IMR-90 (cell line): ENCODE results near the gene MED12L.

Source experiments
- CHD1 ChIP-seq: IDR thresholded peaks from 2 replicates; pipeline ENCODE4 v1.6.1; 2012; ENCODE audit warnings: low read depth, low read length, improper control_type of control experiment
- FOS ChIP-seq: fragments of 150-350 bp; IDR thresholded peaks from 2 replicates; pipeline ENCODE4 v1.6.1; 2016; ENCODE audit warnings: low read depth, low read length
- MAFK ChIP-seq: IDR thresholded peaks from 2 replicates; pipeline ENCODE4 v1.6.1; 2012; ENCODE audit warnings: low read depth, low read length, improper control_type of control experiment
- POLR2A ChIP-seq: IDR thresholded peaks from 2 replicates; pipeline ENCODE4 v1.6.1; 2012; ENCODE audit warnings: mild to moderate bottlenecking, low read depth, low read length
- RAD21 ChIP-seq: IDR thresholded peaks from 2 replicates; pipeline ENCODE4 v1.6.1; 2012; ENCODE audit warnings: low read length, improper control_type of control experiment
- RFX5 ChIP-seq: IDR thresholded peaks from 2 replicates; pipeline ENCODE4 v1.8.0; 2012; ENCODE audit warnings: low read depth, mild to moderate bottlenecking, low read length, moderate library complexity
- TF ChIP-seq, protein P1 (sequence below): conservative IDR thresholded peaks from 2 replicates; pipeline ENCODE4 v1.5.1; 2012; ENCODE audit warnings: mild to moderate bottlenecking, low read depth, low read length, improper control_type of control experiment
- TF ChIP-seq, protein P2 (sequence below): fragments of 150-350 bp; IDR thresholded peaks from 2 replicates; pipeline ENCODE4 v1.6.1; 2017; ENCODE audit warnings: mild to moderate bottlenecking, antibody characterized with exemption, low read length, low read depth
- TF ChIP-seq, protein P3 (sequence below): fragments of 150-350 bp; IDR thresholded peaks from 2 replicates; pipeline ENCODE4 v1.6.1; 2016; ENCODE audit warnings: low read depth, mild to moderate bottlenecking, low read length, moderate library complexity, borderline replicate concordance

DNA sequence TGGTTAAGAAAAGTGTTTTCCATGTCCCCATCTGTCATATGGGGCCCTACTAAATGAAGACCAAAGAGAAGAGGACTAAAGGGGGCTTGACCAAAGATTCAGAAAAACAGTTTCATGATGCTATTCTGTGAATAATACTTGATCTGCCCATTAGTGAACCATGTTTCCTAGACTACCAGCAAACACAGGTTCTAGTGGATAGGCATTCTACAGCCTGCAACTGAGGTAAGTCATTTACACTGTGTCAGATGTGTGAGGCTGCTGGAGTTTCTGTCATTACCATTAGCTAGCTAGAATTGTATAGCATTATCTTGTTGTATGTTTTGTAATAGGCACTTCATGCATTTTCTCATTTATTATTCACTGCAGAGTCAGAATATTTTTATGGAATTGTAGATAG, 111.0 kb downstream of the MED12L start:
- TF ChIP-seq, protein P1, sequence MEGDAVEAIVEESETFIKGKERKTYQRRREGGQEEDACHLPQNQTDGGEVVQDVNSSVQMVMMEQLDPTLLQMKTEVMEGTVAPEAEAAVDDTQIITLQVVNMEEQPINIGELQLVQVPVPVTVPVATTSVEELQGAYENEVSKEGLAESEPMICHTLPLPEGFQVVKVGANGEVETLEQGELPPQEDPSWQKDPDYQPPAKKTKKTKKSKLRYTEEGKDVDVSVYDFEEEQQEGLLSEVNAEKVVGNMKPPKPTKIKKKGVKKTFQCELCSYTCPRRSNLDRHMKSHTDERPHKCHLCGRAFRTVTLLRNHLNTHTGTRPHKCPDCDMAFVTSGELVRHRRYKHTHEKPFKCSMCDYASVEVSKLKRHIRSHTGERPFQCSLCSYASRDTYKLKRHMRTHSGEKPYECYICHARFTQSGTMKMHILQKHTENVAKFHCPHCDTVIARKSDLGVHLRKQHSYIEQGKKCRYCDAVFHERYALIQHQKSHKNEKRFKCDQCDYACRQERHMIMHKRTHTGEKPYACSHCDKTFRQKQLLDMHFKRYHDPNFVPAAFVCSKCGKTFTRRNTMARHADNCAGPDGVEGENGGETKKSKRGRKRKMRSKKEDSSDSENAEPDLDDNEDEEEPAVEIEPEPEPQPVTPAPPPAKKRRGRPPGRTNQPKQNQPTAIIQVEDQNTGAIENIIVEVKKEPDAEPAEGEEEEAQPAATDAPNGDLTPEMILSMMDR = no peak
- TF ChIP-seq RAD21 = no peak
- TF ChIP-seq FOS = no peak
- no peak for TF ChIP-seq RFX5
- TF ChIP-seq, protein P2, sequence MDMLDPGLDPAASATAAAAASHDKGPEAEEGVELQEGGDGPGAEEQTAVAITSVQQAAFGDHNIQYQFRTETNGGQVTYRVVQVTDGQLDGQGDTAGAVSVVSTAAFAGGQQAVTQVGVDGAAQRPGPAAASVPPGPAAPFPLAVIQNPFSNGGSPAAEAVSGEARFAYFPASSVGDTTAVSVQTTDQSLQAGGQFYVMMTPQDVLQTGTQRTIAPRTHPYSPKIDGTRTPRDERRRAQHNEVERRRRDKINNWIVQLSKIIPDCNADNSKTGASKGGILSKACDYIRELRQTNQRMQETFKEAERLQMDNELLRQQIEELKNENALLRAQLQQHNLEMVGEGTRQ = no peak
- TF ChIP-seq CHD1 = no peak
- TF ChIP-seq POLR2A = no peak
- TF ChIP-seq, protein P3, sequence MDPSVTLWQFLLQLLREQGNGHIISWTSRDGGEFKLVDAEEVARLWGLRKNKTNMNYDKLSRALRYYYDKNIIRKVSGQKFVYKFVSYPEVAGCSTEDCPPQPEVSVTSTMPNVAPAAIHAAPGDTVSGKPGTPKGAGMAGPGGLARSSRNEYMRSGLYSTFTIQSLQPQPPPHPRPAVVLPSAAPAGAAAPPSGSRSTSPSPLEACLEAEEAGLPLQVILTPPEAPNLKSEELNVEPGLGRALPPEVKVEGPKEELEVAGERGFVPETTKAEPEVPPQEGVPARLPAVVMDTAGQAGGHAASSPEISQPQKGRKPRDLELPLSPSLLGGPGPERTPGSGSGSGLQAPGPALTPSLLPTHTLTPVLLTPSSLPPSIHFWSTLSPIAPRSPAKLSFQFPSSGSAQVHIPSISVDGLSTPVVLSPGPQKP = no peak
- TF ChIP-seq MAFK = no peak
